Gastroesophageal sphincter (tissue), 3 donors: ENCODE data around the gene TAF1B.

Experiments
- CTCF ChIP-seq, 4 experiments: fragments of 200-600 bp in 2 of 4; fragments of 450-650 bp in 2 of 4; sonication (generic) in 1 of 4; IDR thresholded peaks; one replicate each; pipeline ENCODE4 v1.5.1; 2017 to 2019; ENCODE audit warnings: antibody characterized with exemption in 4 of 4, mild to moderate bottlenecking in 2 of 4, moderate library complexity in 2 of 4
- EP300 ChIP-seq: sonication (generic); formaldehyde crosslinking; IDR thresholded peaks from one replicate; pipeline ENCODE4 v1.6.1; 2017; ENCODE audit warnings: antibody characterized with exemption, mild to moderate bottlenecking
- POLR2AphosphoS5 ChIP-seq: sonication (generic); formaldehyde crosslinking; IDR thresholded peaks from one replicate; pipeline ENCODE4 v1.6.1; 2017; ENCODE audit warnings: antibody characterized with exemption

GRCh38 chr2:9980520-9980919 lies 137.2 kb downstream of the TAF1B start:
- TF ChIP-seq CTCF (IDR thresholded peaks at IDR 0.05) (no peak), POLR2AphosphoS5 (no peak), EP300 (no peak)
